Measurements from ENCODE around the gene DDX10. TPM values are rescaled to one million over a fixed set of nuclear protein-coding genes. Genes with fewer than 3 reads are reported as not detected.

Gene DDX10
- polyA plus RNA-seq, 12 donors: 21.3 to 41.7 (median 24.5) TPM; not detected in 1

DNA sequence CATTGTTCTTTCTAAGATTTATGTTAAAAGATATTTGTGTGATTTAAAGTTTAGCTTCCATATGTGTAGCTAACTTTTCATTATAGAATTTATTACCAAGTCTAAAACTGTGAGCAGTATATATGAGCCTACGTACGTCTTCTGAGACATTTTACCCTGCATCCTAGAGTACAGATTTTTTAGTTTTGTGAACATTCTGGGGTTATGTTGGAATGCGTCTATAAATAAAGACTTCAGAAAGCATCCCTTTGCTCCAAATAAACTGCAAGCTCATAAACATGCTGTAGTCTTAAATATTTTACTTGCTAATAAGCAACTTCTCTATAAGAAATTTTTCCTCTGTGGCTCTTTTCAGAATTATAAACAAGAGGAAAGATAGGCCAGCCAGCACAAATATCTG is 236.5 kb downstream of the DDX10 start:
- DNase-seq: no peak

DNA sequence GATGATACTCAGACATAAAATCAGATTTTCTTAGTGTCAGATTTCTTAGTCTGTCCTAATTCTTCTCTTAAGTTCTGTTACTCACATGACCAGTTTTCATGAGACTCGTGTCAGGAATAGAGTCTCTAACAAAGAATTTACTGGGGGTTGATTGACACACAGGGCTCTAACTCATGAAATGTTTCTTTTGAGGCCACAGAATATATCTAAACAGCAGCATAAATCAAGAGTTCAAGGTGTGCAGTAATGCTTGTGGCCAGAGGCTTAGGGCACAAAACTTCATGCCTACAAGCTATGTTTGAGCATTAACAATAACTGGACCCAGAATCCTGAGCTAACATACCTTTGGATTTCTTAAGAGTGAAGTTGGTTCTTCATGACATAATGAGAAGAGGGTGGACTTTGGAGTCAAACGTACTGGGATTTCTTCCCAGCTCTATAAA is 237.2 kb downstream of the DDX10 start:
- DNase-seq: no peak

DNA sequence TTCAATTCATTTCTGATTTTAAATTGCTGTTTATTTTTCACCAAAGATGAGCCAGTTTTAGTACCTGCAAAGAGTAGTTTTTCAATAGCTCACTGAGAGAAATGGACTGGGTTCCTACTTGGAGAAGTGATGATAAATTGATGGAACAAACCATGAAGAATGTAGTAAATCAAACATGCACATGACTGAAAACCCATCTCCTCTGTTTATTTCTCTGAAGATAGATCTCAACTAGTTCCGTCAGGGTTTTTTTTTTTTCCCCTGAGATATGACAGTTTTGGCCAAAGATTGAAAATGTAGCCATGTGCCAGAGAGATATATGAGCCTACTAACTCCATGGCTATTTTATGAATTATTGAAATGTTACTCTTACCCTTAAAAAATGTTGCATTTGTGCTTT is 239.6 kb downstream of the DDX10 start:
- DNase-seq: no peak

DNA sequence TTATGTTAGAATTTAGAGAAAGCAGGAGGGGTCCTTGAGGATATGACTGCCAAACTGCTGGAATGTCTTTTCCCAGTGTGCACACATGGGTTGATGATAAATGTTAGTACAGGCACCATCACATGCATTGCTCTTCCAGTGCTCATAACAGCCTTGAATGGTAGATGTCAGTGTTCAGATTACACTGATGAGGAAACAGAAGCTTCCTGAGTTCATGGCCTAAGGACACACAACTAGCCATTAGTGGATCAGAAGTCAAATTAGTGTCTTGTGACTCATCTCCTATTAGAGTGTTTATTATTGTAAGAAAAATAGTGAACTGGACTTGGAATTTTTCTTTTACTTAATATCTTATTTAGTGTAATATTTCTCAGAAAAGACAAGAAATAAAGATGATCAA is 241.5 kb downstream of the DDX10 start:
- DNase-seq: no peak

DNA sequence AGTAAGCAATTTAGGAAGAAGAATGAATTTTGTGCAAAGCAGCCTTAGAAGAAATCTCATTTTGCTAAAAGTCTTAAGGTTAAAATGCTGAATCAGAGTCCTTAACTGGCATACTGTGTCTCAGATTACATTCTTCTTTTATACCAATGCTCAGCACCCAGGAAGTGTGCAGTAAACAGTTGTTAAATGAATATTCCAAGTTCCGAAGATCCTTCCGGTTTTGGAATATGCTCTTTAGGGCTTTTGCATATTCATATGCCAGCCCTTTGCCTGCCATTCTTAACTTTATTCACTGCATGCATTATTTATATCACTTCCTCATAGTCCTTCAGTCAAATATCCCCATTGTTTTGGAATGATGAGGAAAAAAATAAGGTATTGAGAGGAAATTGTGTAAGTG is 242.0 kb downstream of the DDX10 start:
- DNase-seq: no peak

DNA sequence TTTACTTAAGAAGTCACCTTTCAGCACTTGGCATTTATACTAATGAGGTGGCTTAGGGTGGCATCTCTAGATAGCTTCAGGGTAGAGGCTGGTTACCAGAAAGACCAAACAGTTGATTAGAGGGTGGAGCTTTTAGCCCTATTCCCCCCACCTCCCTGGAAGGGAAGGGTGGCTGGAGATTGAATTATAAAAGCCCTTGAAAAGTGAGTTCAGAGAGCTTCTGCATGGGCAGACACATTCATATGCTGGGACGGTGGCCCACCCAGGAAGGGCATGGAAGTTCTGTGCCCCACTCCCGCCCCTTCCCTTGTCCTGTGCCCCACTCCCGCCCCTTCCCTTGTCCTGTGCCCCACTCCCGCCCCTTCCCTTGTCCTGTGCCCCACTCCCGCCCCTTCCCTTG is 244.2 kb downstream of the DDX10 start:
- DNase-seq: no peak

DNA sequence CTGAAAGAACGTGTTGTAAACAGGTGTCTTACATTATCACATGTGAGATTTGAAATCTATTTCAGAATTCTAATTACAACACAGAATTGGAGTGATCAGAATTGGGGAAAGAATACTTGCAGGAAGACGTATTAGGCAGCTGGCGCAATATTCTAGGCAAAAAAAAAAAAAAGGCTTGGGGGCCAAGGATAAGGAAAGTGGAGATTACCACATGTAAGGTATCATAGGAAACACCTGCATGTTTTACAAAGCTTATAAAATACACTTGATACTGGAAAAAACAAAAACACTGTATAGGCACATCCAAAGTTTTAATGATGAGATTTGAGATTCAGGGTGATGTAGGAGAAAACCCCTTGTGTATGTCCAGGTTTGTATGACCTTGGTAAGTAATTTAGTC is 245.1 kb downstream of the DDX10 start:
- DNase-seq: no peak

DNA sequence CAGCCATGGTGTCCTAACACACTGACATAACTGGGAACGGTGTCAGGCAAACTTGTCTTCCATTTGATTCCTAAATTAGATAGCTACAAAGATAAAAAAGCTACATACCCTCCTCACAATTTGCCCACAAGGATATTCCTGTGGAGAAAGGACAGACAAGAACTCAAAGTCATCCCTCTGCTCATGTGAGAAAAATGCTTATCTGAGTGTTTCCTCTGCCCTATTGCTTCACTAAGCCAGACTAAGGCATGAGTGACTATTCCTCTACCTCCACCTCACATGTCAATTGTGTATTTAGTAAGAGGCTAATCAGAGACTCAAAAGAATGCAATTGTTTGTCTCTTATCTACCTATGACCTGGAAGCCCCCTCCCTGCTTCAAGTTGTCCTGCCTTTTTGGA is 247.7 kb downstream of the DDX10 start:
- no peak for DNase-seq

DNA sequence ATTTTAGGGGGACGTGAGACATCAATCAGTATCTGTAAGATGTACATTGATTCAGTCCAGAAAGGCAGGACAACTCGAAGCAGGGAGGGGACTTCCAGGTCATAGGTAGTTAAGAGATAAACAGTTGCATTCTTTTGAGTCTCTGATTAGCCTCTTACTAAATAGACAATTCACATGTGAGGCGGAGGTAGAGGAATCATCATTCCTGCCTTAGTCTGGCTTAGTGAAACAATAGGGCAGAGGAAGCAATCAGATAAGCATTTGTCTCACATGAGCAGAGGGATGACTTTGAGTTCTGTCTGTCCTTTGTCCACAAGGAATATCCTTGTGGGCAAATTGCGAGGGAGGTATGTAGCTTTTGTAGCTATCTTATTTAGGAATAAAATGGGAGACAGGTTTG is 248.3 kb downstream of the DDX10 start:
- no peak for DNase-seq

DNA sequence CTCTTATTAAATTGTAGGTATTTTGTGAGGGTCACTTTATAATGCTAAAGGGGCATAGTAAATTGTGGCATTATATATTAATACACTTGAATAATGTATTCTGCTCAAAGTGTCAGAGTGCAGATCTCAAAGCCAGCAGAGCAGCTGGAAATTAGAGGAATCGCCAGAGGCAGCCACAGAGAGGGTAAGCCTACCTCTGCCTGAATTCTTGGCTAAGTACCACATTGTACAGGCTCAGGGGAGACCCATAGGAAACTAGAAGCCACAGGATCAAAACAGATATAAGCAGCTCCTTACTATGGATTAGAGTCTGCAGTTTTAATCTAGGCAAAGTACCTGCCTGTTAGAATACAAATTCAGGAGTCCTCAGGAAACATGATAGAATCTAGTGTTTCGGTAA is 249.3 kb downstream of the DDX10 start:
- no peak for DNase-seq

DNA sequence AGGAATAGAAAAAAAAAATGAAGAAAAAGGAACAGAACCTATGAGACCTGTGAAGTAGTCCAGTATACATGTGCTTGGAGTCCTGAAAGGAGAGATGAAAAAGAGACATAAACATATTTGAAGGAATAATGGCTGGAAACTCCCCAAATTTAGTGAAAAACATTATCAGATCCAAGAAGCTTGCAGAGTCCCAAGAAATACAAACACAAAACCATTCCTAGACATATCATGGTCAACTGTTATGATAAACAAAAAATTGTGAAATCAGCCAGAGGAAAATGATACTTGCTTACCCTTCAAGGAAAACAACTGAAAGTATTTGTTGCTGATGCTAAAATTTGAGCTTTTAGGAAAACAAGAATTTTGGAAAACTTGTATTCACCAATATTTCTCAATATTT is 250.1 kb downstream of the DDX10 start:
- no peak for DNase-seq

DNA sequence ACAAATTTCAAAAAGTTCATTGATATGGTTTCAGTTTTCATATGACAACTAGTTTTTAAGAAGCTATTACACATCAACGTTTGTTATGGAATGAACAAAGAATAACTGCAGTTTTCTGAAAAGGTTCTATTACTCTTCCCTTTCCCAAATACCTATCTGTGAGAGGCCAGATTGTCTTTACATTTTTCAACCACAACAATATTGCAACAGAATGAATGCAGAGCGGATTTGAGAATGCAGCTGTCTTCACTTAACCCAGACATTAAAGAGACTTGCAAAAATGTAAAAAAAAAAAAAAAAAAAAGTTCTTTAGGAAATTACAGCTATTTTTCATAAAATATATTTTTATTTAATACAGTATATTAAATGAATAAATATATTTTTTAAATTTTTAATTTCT is 250.8 kb downstream of the DDX10 start:
- DNase-seq: no peak

DNA sequence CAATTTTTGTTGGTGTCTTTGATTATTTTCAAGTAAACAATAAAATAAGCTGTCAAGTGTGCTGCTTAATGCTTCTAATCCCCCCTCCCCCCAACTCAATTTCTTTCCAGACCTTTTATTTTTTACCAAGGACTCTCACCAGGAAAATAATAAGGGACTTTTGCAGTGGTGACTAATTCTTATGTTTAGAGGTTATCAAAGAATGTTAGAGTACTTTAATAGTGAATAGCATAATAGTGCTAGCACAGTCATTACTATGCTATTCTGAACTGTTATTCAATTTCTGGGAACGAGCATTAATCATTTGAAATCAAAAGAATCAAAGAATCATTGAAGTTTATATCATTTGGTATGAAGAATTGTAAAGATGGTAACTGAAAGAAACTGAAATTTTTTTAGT is 251.4 kb downstream of the DDX10 start:
- no peak for DNase-seq

DNA sequence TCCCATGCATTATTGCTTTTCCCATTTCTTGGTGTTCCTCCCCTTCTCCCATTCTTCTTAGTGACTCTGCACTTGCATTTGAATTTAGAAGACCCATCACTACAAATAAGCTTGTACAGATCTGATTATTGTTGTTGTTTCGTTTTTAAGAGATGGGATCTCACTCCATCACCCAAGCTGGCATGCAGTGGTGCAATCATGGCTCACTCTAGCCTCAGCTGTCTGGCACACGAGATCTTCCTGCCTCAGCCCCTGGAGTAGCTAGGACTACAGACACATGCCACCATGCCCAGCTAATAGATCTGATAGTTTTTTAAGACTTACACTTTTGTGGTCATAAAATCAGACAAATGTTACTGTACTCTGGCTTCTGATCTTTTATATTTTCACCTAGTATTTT is 252.1 kb downstream of the DDX10 start:
- no peak for DNase-seq

DNA sequence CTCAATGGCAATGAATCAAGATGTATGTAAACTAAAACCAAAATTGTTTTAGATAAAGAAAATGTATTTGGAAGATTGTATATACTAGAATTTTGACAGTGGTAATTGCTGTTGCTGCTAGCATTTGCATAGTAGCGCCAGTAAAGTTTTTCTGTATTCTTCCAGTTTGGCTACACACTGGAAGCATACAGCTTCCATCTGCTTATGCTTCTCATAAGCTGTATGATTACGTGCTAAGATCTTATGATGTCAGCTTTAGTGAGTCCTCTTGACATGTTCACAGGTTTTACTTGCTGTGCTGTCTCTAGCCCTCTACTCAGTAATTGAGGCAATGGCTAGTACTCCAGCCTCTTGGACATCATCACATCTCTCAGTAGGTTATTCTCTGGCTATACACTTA is 256.3 kb downstream of the DDX10 start:
- no peak for DNase-seq

DNA sequence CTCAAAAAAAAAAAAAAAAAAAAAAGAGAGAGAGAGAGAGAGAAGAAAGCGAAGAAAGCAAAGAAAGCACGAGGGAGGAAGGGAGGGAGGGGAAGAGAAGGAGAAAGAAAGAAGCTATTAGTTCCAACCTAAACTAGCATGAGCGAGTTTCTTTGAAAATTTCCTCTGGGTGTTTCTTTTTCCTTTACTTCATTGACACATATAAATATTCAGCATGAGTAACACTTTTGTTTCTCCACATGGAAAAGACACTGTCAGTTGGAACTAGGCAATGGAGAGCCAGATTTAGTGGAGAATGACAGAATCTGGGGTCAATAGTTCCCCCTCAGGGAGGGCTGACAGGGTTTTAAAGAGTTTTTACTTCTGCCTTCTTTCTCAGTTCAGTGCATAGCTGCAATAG is 257.4 kb downstream of the DDX10 start:
- no peak for DNase-seq

DNA sequence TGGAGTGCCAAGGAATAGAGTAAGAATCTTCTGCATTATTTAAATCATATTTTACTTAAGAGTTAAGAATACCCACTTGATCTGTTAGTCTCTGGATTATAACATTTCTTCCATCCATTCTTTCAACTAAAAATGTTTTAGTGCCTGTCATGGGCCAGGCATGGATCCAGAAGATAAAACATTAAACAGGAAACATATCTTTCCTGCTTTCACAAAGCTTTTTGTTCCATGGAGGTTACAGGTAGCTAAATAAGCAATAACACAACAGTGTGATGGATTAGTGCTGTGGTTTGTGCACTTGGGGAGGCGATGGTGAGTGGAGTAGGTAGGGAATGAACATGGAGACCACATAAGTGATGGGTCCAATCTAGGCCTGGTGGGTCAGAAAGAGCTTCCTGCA is 258.5 kb downstream of the DDX10 start:
- DNase-seq: no peak

DNA sequence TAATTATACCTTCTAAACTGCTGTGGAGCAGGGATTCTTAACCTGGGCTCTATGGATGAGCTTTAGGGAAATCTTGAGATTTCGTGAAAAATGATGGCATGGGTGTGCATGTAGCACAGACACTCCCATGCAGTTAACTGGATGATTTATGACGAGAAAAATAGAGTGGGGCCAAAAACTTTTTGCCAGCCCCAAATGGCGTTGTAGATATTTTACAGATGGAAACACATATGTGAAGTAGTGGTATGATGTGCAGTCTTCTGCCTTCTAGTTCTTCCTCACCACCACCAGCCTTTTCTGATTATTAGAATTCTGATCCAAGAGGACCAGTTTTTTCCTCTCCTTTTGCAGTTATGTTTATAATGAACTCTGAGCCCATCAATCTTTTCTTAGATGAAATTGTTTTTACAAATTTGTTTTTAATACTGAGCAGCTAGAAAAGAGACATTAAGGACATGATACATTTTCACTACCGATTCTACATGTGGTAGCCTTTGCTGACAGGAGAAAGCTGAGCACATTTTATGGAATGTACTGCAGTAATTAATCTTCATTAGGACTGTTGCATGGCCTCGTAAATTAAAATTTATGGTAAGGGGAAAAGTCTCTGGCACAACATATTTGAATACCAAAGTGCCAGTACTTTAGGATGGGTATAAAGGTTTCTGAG is 261.4 kb downstream of the DDX10 start:
- no peak for DNase-seq

DNA sequence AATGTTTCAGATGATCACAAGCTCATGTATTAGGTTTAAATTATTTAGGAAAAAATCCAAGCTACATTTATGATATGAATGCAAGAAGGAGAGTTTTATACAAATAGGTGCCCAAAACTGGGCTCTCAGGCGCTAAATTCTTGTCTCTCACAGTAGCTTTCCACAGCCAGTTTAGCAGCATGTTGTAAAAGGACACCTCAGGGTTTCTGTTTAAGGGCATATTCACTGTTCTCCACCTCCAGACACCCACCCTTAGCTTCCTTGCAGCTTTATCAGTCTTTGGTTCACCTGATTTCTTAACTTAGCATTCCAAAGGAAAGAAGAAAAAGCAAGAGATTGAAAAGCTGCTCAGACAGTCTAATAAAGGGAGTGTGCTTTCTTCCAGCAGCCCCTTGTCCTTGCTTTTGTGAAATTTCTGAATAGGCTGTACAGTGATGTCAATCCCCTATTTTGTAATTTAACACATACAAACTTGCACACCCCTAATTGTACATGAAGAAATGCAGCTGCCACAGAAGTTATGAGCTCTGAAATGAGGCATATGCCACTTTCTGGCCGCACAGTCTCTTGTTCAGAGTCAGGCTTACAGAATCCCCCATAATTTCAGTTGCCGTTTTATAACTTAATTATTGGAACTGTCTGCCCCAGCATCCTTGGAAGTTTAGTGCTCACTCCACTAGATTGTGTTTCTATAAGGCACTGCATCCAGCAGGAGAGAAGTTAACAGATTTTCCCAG is 262.1 kb downstream of the DDX10 start:
- DNase-seq: no peak

DNA sequence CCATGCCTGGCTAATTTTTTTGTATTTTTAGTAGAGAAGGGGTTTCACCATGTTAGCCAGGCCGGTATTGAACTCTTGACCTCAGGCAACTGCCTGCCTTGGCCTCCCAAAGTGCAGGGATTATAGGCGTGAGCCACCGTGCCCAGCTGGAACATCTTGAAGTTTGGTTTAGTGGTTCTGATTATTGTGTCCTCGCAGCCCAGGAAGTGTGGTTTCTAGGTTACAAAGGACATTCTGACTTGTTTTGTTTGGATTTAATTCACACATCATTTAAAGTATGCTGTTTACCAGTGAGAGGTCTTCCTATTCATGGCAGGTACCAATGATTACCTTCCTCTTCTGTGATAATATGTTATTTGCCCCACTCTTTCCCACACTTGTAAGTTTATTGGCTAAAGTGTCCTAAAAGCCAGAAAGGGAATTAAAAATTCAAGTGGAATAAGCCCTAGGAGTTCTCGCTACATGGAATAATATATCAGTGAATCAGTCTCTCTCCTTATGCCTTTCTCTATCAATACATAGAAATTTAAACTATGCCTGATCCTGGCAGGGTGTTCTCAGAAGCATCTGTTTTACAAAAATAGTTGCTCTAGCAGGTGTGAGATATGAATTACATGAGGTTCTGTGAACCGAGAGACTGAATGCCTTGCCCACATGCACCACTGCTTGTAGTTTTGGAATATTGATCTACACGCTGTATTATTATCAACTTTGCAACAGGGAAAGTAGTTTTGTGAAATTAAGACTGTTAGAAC is 263.1 kb downstream of the DDX10 start:
- no peak for DNase-seq

DNA sequence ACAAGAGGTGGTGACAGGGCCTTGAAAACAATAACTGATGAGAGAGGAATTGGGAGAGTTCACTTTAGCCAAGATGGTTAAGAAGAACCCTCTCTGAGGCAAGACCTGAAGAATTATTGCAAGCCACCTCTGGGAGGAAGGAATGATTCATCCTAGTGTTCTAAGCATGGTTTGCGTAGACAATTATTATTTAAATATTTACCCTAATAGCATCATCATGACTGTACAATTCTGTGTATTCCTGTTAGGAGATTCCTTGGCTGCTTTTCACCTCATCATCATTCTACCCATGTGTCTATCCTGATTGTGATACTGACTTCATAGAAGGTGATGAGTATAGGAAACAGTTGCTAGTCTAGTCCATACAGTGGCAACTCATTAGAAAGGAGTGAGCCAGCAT is 264.4 kb downstream of the DDX10 start:
- DNase-seq: no peak

DNA sequence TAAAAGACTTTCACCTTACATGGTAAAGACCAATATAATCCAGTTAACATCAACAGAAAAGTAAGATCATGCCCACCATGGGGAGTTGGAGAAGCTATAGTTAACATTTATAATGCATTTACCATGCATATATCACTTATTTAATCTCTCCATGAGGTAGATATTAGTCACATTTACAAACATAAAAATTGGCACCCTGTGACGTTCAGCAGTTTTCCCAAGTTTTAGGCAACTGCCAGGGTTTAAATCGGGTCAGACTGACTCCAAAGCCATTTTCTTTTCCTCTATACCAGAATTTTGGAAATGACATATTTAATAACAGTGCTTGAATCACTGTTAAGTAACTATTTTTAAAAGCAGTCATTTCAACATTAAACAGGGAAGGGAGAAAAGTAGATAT is 266.3 kb downstream of the DDX10 start:
- DNase-seq: no peak

DNA sequence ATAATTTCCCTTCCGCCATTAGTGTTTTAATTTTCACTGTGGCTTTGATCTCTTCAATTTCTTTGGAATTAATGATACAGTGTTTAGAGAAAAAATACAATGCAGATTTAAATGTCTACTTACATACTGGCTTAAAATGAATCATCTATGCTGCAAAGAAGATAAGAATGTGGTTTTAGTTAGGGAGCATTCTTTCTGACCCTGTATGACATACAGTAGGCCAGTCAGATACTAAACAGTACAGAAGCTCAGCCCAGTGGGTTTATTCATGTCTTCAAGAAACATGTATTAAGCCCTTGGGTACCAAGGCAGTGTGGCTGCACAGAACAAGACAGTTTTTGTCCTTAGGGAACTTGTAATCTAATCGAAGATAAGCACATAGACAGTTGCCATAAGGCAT is 268.8 kb downstream of the DDX10 start:
- no peak for DNase-seq
